AG09319 (cell line): ENCODE measurements around the gene RBM38.

ENCODE experiments used
- DNase-seq: peaks from one replicate; pipeline ENCODE4 v3.0.0-alpha.2; 2010; ENCODE audit warnings: low read depth; ENCODE audit errors: extremely low read depth
- CTCF ChIP-seq: IDR thresholded peaks from 2 replicates; pipeline ENCODE4 v1.5.1; 2011; ENCODE audit warnings: low read depth, mild to moderate bottlenecking, inconsistent platforms, low read length, moderate library complexity

Gene RBM38

GRCh38 chr20:57371363-57371762 is 19.8 kb upstream of the RBM38 start:
- DNase-seq, result no peak
- TF ChIP-seq CTCF, result no peak

- no peak for TF ChIP-seq CTCF
- no peak for DNase-seq
Observed at GRCh38 chr20:57372157-57372556, 19.0 kb upstream of the RBM38 start.

GRCh38 chr20:57372581-57373350 is 18.4 kb upstream of the RBM38 start:
- no peak for DNase-seq
- no peak for TF ChIP-seq CTCF

GRCh38 chr20:57374343-57374930 is 16.8 kb upstream of the RBM38 start:
- no peak for TF ChIP-seq CTCF
- DNase-seq, result no peak

- no peak for TF ChIP-seq CTCF
- DNase-seq, result no peak
Observed at GRCh38 chr20:57374931-57375651, 16.1 kb upstream of the RBM38 start.

GRCh38 chr20:57375652-57376230 is 15.5 kb upstream of the RBM38 start:
- DNase-seq, result no peak
- TF ChIP-seq CTCF, result no peak

- no peak for DNase-seq
- no peak for TF ChIP-seq CTCF
Observed at GRCh38 chr20:57377350-57377749, 13.8 kb upstream of the RBM38 start.
